ENCODE results near the gene ANKRD12. TPM values are rescaled to one million over a fixed set of nuclear protein-coding genes. Genes with fewer than 3 reads are reported as not detected.
A peak's percentile ranks its signal among the peaks of the same experiment; 100 is the strongest.

ANKRD12 gene
- polyA plus RNA-seq, 1 donor, result 20.1 TPM

GRCh38 chr18:9124824-9125223, 11.8 kb upstream of the ANKRD12 start:
- H3K4me3 ChIP-seq (ENCODE audit: low read length), result no peak overlapping the region
- no peaks in the 10 kb centered on the region for H3K9me3 ChIP-seq (ENCODE audit: control insufficient read depth, low read depth, low read length)
- no peaks in the 10 kb centered on the region for H3K4me1 ChIP-seq (ENCODE audit: control insufficient read depth, insufficient read depth, low read length)
- WGBS (ENCODE audit: insufficient coverage, low lambda C conversion rate), result 89% methylated on average over 1 of the region's 1 CpG
- H3K36me3 ChIP-seq (ENCODE audit: control insufficient read depth, insufficient read depth, low read length), result peaks cover 59% of the 10 kb centered on the region
- DNase-seq, result no peak
- H3K27me3 ChIP-seq (ENCODE audit: control insufficient read depth, insufficient read depth, low read length), result no peaks in the 10 kb centered on the region
- H3K27ac ChIP-seq (ENCODE audit: low read length), result no peak overlapping the region

- DNase-seq, result no peak
- H3K36me3 ChIP-seq (ENCODE audit: control insufficient read depth, insufficient read depth, low read length), result peaks cover 58% of the 10 kb centered on the region
- no peak overlapping the region for H3K27ac ChIP-seq (ENCODE audit: low read length)
- WGBS (ENCODE audit: insufficient coverage, low lambda C conversion rate), result 80% methylated on average over 1 of the region's 3 CpGs
- no peak overlapping the region for H3K4me3 ChIP-seq (ENCODE audit: low read length)
- H3K9me3 ChIP-seq (ENCODE audit: control insufficient read depth, low read depth, low read length), result no peaks in the 10 kb centered on the region
- H3K27me3 ChIP-seq (ENCODE audit: control insufficient read depth, insufficient read depth, low read length), result no peaks in the 10 kb centered on the region
- no peaks in the 10 kb centered on the region for H3K4me1 ChIP-seq (ENCODE audit: control insufficient read depth, insufficient read depth, low read length)
These were observed 10.2 kb upstream of the ANKRD12 start for GRCh38 chr18:9126337-9126736.

- Histone ChIP-seq H3K27me3 (ENCODE audit: control insufficient read depth, insufficient read depth, low read length) (no peaks in the 10 kb centered on the region), H3K27ac (ENCODE audit: low read length) (no peak overlapping the region), H3K4me3 (ENCODE audit: low read length) (no peak overlapping the region), H3K36me3 (ENCODE audit: control insufficient read depth, insufficient read depth, low read length) (peaks cover 52% of the 10 kb centered on the region), H3K9me3 (ENCODE audit: control insufficient read depth, low read depth, low read length) (no peaks in the 10 kb centered on the region), H3K4me1 (ENCODE audit: control insufficient read depth, insufficient read depth, low read length) (peaks cover 3% of the 10 kb centered on the region)
- no CpG with 5 or more reads among the region's 4 CpGs for WGBS (ENCODE audit: insufficient coverage, low lambda C conversion rate)
- DNase-seq, result no peak
These were observed 6.4 kb upstream of the ANKRD12 start for GRCh38 chr18:9130195-9130594.

GRCh38 chr18:9130806-9131205, 5.8 kb upstream of the ANKRD12 start:
- Histone ChIP-seq H3K36me3 (ENCODE audit: control insufficient read depth, insufficient read depth, low read length) (peaks cover 49% of the 10 kb centered on the region), H3K27me3 (ENCODE audit: control insufficient read depth, insufficient read depth, low read length) (no peaks in the 10 kb centered on the region), H3K4me3 (ENCODE audit: low read length) (no peak overlapping the region), H3K4me1 (ENCODE audit: control insufficient read depth, insufficient read depth, low read length) (peaks cover 7% of the 10 kb centered on the region), H3K9me3 (ENCODE audit: control insufficient read depth, low read depth, low read length) (no peaks in the 10 kb centered on the region), H3K27ac (ENCODE audit: low read length) (no peak overlapping the region)
- DNase-seq, result no peak
- 40% methylated on average over 1 of the region's 2 CpGs for WGBS (ENCODE audit: insufficient coverage, low lambda C conversion rate)

GRCh38 chr18:9132628-9133027, 4.0 kb upstream of the ANKRD12 start:
- H3K9me3 ChIP-seq (ENCODE audit: control insufficient read depth, low read depth, low read length), result no peaks in the 10 kb centered on the region
- H3K4me1 ChIP-seq (ENCODE audit: control insufficient read depth, insufficient read depth, low read length), result peaks cover 7% of the 10 kb centered on the region
- H3K36me3 ChIP-seq (ENCODE audit: control insufficient read depth, insufficient read depth, low read length), result peaks cover 35% of the 10 kb centered on the region
- H3K27ac ChIP-seq (ENCODE audit: low read length), result no peak overlapping the region
- WGBS (ENCODE audit: insufficient coverage, low lambda C conversion rate), result no CpG with 5 or more reads among the region's 4 CpGs
- H3K4me3 ChIP-seq (ENCODE audit: low read length), result no peak overlapping the region
- no peaks in the 10 kb centered on the region for H3K27me3 ChIP-seq (ENCODE audit: control insufficient read depth, insufficient read depth, low read length)
- no peak for DNase-seq

- Histone ChIP-seq H3K4me1 (ENCODE audit: control insufficient read depth, insufficient read depth, low read length) (peaks cover 8% of the 10 kb centered on the region), H3K4me3 (ENCODE audit: low read length) (no peak overlapping the region), H3K27me3 (ENCODE audit: control insufficient read depth, insufficient read depth, low read length) (no peaks in the 10 kb centered on the region), H3K27ac (ENCODE audit: low read length) (no peak overlapping the region), H3K9me3 (ENCODE audit: control insufficient read depth, low read depth, low read length) (no peaks in the 10 kb centered on the region), H3K36me3 (ENCODE audit: control insufficient read depth, insufficient read depth, low read length) (peaks cover 31% of the 10 kb centered on the region)
- WGBS (ENCODE audit: insufficient coverage, low lambda C conversion rate), result 100% methylated on average over 1 of the region's 2 CpGs
- DNase-seq, result no peak
These were observed 3.4 kb upstream of the ANKRD12 start for GRCh38 chr18:9133225-9133624.

- H3K4me1 ChIP-seq (ENCODE audit: control insufficient read depth, insufficient read depth, low read length), result peaks cover 10% of the 10 kb centered on the region
These were observed 1.3 kb upstream of the ANKRD12 start for GRCh38 chr18:9135081-9135911.

GRCh38 chr18:9135912-9136314, 668 bp upstream of the ANKRD12 start:
- Histone ChIP-seq H3K9me3 (ENCODE audit: control insufficient read depth, low read depth, low read length) (no peaks in the 10 kb centered on the region), H3K27me3 (ENCODE audit: control insufficient read depth, insufficient read depth, low read length) (no peaks in the 10 kb centered on the region), H3K4me1 (ENCODE audit: control insufficient read depth, insufficient read depth, low read length) (peaks cover 10% of the 10 kb centered on the region), H3K4me3 (ENCODE audit: low read length) (peak overlapping the region; percentile 81), H3K36me3 (ENCODE audit: control insufficient read depth, insufficient read depth, low read length) (peaks cover 10% of the 10 kb centered on the region), H3K27ac (ENCODE audit: low read length) (peak overlapping the region; percentile 85)
- WGBS (ENCODE audit: insufficient coverage, low lambda C conversion rate), result no CpG with 5 or more reads among the region's 33 CpGs
- DNase-seq, result peak in 1 of 2 donors; percentile 80

More at GRCh38 chr18:9135081-9135911, 1.3 kb upstream of the ANKRD12 start:
- Histone ChIP-seq H3K27me3 (ENCODE audit: control insufficient read depth, insufficient read depth, low read length) (no peaks in the 10 kb centered on the region), H3K4me3 (ENCODE audit: low read length) (peak overlapping the region; percentile 81), H3K9me3 (ENCODE audit: control insufficient read depth, low read depth, low read length) (no peaks in the 10 kb centered on the region), H3K36me3 (ENCODE audit: control insufficient read depth, insufficient read depth, low read length) (peaks cover 14% of the 10 kb centered on the region), H3K27ac (ENCODE audit: low read length) (peak overlapping the region; percentile 85)
- 65% methylated on average over 3 of the region's 12 CpGs for WGBS (ENCODE audit: insufficient coverage, low lambda C conversion rate)
- DNase-seq, result peak in 1 of 2 donors; percentile 28

- H3K27ac ChIP-seq (ENCODE audit: low read length), result peak overlapping the region; percentile 100
- peak; percentile 71 to 78 for DNase-seq
- H3K4me3 ChIP-seq (ENCODE audit: low read length), result peak overlapping the region; percentile 92
- no peaks in the 10 kb centered on the region for H3K9me3 ChIP-seq (ENCODE audit: control insufficient read depth, low read depth, low read length)
- H3K36me3 ChIP-seq (ENCODE audit: control insufficient read depth, insufficient read depth, low read length), result peaks cover 5% of the 10 kb centered on the region
- H3K27me3 ChIP-seq (ENCODE audit: control insufficient read depth, insufficient read depth, low read length), result no peaks in the 10 kb centered on the region
- peaks cover 10% of the 10 kb centered on the region for H3K4me1 ChIP-seq (ENCODE audit: control insufficient read depth, insufficient read depth, low read length)
- 0% methylated on average over 1 of the region's 95 CpGs for WGBS (ENCODE audit: insufficient coverage, low lambda C conversion rate)
These were observed 836 bp downstream of the ANKRD12 start for GRCh38 chr18:9137168-9138066.

GRCh38 chr18:9139400-9140039, 2.9 kb downstream of the ANKRD12 start:
- Histone ChIP-seq H3K9me3 (ENCODE audit: control insufficient read depth, low read depth, low read length) (no peaks in the 10 kb centered on the region), H3K27ac (ENCODE audit: low read length) (no peak overlapping the region), H3K4me3 (ENCODE audit: low read length) (no peak overlapping the region), H3K27me3 (ENCODE audit: control insufficient read depth, insufficient read depth, low read length) (no peaks in the 10 kb centered on the region), H3K4me1 (ENCODE audit: control insufficient read depth, insufficient read depth, low read length) (peaks cover 10% of the 10 kb centered on the region), H3K36me3 (ENCODE audit: control insufficient read depth, insufficient read depth, low read length) (peaks cover 5% of the 10 kb centered on the region)
- no peak for DNase-seq
- 87% methylated on average over 5 of the region's 7 CpGs for WGBS (ENCODE audit: insufficient coverage, low lambda C conversion rate)

Data from large intestine (tissue), 3 donors.